Hepatocyte (in vitro differentiated cells): ENCODE data around the gene UMAD1. TPM values are rescaled to one million over a fixed set of nuclear protein-coding genes. Genes with fewer than 3 reads are reported as not detected.

ENCODE experiments used
- DNase-seq: peaks from one replicate; pipeline ENCODE4 v3.0.0-alpha.2; 2016; ENCODE audit warnings: low spot score
- H2AFZ ChIP-seq: fragments of 200-600 bp; sonication (generic); 2 replicates; pipeline ENCODE4 v1.6.0; 2016; ENCODE audit warnings: antibody characterized with exemption, mild to moderate bottlenecking
- H3K27ac ChIP-seq: fragments of 200-600 bp; sonication (generic); 2 replicates; pipeline ENCODE4 v1.5.1; 2016; ENCODE audit warnings: mild to moderate bottlenecking
- H3K27me3 ChIP-seq: fragments of 200-600 bp; sonication (generic); 2 replicates; pipeline ENCODE4 v1.6.1; 2016
- H3K36me3 ChIP-seq: fragments of 200-600 bp; sonication (generic); replicated peaks from 2 replicates; pipeline ENCODE4 v1.5.1; 2016; ENCODE audit warnings: low read depth; ENCODE audit not compliant: insufficient read depth
- H3K4me1 ChIP-seq: fragments of 200-600 bp; sonication (generic); 2 replicates; pipeline ENCODE4 v1.5.1; 2016; ENCODE audit warnings: mild to moderate bottlenecking, moderate library complexity; ENCODE audit not compliant: insufficient read depth
- H3K4me2 ChIP-seq: fragments of 200-600 bp; sonication (generic); 2 replicates; pipeline ENCODE4 v1.6.0; 2016
- H3K4me3 ChIP-seq: fragments of 200-600 bp; sonication (generic); 2 replicates; pipeline ENCODE4 v1.5.1; 2016; ENCODE audit warnings: mild to moderate bottlenecking
- H3K79me2 ChIP-seq: fragments of 200-600 bp; sonication (generic); 2 replicates; pipeline ENCODE4 v1.6.0; 2017; ENCODE audit warnings: mild to moderate bottlenecking
- H3K9me2 ChIP-seq: fragments of 200-600 bp; sonication (generic); replicated peaks from 2 replicates; pipeline ENCODE4 v1.6.0; 2017; ENCODE audit warnings: mild to moderate bottlenecking; ENCODE audit not compliant: insufficient read depth
- H3K9me3 ChIP-seq: fragments of 200-600 bp; sonication (generic); 2 replicates; pipeline ENCODE4 v1.5.1; 2016; ENCODE audit warnings: low read depth, mild to moderate bottlenecking
- H4K20me1 ChIP-seq: fragments of 200-600 bp; sonication (generic); 2 replicates; pipeline ENCODE4 v1.6.0; 2016; ENCODE audit warnings: mild to moderate bottlenecking; ENCODE audit not compliant: insufficient read depth, poor library complexity, severe bottlenecking
- EZH2 ChIP-seq: fragments of 200-600 bp; sonication (generic); IDR thresholded peaks from 2 replicates; pipeline ENCODE4 v1.6.1; 2016; ENCODE audit warnings: antibody characterized with exemption, mild to moderate bottlenecking, borderline replicate concordance
- EZH2phosphoT487 ChIP-seq: fragments of 200-600 bp; sonication (generic); IDR thresholded peaks from one replicate; pipeline ENCODE4 v1.6.1; 2018; ENCODE audit warnings: antibody characterized with exemption, mild to moderate bottlenecking, low read depth, moderate library complexity; ENCODE audit not compliant: unreplicated experiment, severe bottlenecking
- WGBS: methylation state at CpG from one replicate; pipeline ENCODE4 v1.1.6; 2016; ENCODE audit warnings: low lambda C conversion rate; ENCODE audit errors: missing lambda C conversion rate; 5-methylcytosine and 5-hydroxymethylcytosine counted together
- polyA plus RNA-seq: library from polyadenylated mRNA; unstranded; fragments of >200 nt; fragmentation: Nextera tagmentation; extraction: Ambion mirVana; gene quantifications from 2 replicates; pipeline ENCODE4 v1.2.1, GENCODE V29; 2016
- total RNA-seq: library from RNA; depleted of rRNA; stranded (reverse); fragments of >200 nt; gene quantifications from 2 replicates; pipeline ENCODE4 v1.2.3, GENCODE V29; 2014
- TF ChIP-seq, protein P1 (sequence below): fragments of 200-600 bp; sonication (generic); IDR thresholded peaks from 2 replicates; pipeline ENCODE4 v1.5.1; 2016; ENCODE audit warnings: antibody characterized with exemption, mild to moderate bottlenecking; ENCODE audit not compliant: poor library complexity

UMAD1 gene
- total and polyA plus RNA-seq, 2 experiments from 2014 or later, result 15.7 to 29.0 TPM

DNA sequence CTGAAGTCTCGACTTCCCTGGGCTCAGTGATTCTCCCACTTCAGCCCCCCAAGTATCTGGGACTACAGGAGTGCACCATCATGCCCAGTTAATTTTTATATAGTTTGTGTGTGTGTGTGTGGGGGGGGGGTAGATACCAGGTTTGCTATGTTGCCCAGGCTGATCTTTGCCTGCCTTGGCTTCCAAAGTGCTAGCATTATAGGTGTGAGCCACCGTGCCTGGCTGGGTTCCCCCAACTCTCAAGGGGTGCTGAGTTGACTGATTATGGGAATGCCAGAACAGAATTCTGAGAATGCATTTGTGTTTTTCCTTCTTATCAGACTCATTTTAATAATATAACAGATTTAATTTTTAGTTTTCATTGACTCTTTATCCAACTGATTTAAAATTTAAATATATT is 58.4 kb downstream of the UMAD1 start:
- H3K9me3 ChIP-seq, result no peaks in the 10 kb centered on the region
- no peaks in the 10 kb centered on the region for H4K20me1 ChIP-seq
- peaks cover 10% of the 10 kb centered on the region for H3K79me2 ChIP-seq
- 94% methylated on average over 2 of the region's 2 CpGs for WGBS
- TF ChIP-seq, protein P1, sequence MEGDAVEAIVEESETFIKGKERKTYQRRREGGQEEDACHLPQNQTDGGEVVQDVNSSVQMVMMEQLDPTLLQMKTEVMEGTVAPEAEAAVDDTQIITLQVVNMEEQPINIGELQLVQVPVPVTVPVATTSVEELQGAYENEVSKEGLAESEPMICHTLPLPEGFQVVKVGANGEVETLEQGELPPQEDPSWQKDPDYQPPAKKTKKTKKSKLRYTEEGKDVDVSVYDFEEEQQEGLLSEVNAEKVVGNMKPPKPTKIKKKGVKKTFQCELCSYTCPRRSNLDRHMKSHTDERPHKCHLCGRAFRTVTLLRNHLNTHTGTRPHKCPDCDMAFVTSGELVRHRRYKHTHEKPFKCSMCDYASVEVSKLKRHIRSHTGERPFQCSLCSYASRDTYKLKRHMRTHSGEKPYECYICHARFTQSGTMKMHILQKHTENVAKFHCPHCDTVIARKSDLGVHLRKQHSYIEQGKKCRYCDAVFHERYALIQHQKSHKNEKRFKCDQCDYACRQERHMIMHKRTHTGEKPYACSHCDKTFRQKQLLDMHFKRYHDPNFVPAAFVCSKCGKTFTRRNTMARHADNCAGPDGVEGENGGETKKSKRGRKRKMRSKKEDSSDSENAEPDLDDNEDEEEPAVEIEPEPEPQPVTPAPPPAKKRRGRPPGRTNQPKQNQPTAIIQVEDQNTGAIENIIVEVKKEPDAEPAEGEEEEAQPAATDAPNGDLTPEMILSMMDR, result no peak
- TF ChIP-seq EZH2, result no peak
- TF ChIP-seq EZH2phosphoT487, result no peak
- H3K4me1 ChIP-seq, result peaks cover 14% of the 10 kb centered on the region
- H3K9me2 ChIP-seq, result no peaks in the 10 kb centered on the region
- H3K36me3 ChIP-seq, result no peaks in the 10 kb centered on the region
- no peak for DNase-seq
- H3K27ac ChIP-seq, result no peak overlapping the region
- no peak overlapping the region for H2AFZ ChIP-seq
- H3K4me2 ChIP-seq, result no peak overlapping the region
- H3K4me3 ChIP-seq, result no peak overlapping the region
- H3K27me3 ChIP-seq, result no peaks in the 10 kb centered on the region

GRCh38 chr7:7699380-7699779 is 58.8 kb downstream of the UMAD1 start:
- H3K79me2 ChIP-seq, result peaks cover 10% of the 10 kb centered on the region
- DNase-seq, result no peak
- no peaks in the 10 kb centered on the region for H3K9me2 ChIP-seq
- no peaks in the 10 kb centered on the region for H3K9me3 ChIP-seq
- no peak overlapping the region for H3K27ac ChIP-seq
- H2AFZ ChIP-seq, result no peak overlapping the region
- TF ChIP-seq, protein P1, result no peak
- no peak for TF ChIP-seq EZH2
- no peak for TF ChIP-seq EZH2phosphoT487
- no peaks in the 10 kb centered on the region for H4K20me1 ChIP-seq
- no peak overlapping the region for H3K4me3 ChIP-seq
- peaks cover 14% of the 10 kb centered on the region for H3K4me1 ChIP-seq
- H3K4me2 ChIP-seq, result no peak overlapping the region
- no peaks in the 10 kb centered on the region for H3K36me3 ChIP-seq
- no peaks in the 10 kb centered on the region for H3K27me3 ChIP-seq

DNA sequence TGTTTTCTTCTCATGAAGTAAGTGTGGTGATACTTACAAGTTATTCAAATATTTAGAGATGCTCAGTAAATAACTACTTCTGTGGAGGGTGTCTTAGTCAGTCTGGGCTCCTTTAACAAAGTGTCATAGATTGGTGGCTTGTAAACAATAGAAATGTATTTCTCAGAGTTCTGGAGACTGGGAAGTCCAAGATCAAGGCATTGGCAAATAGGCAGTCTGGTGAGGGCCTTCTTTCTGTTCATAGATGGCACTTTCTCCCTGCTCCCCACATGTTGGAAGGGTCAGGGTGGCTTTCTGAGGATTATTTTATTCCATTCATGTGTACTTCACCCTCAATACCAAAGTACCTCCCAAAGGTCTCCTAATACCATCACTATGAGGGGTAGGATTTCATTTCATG is 59.4 kb downstream of the UMAD1 start:
- Histone ChIP-seq H3K4me2 (no peak overlapping the region), H2AFZ (no peak overlapping the region), H4K20me1 (no peaks in the 10 kb centered on the region), H3K36me3 (no peaks in the 10 kb centered on the region), H3K27ac (no peak overlapping the region), H3K4me3 (no peak overlapping the region), H3K27me3 (no peaks in the 10 kb centered on the region), H3K9me2 (no peaks in the 10 kb centered on the region), H3K9me3 (no peaks in the 10 kb centered on the region), H3K79me2 (peaks cover 10% of the 10 kb centered on the region), H3K4me1 (peaks cover 14% of the 10 kb centered on the region)
- TF ChIP-seq, protein P1, result no peak
- TF ChIP-seq EZH2, result no peak
- TF ChIP-seq EZH2phosphoT487, result no peak
- DNase-seq, result no peak

- peaks cover 12% of the 10 kb centered on the region for H3K4me1 ChIP-seq
Observed at GRCh38 chr7:7701527-7701926, 61.0 kb downstream of the UMAD1 start.

More at GRCh38 chr7:7701527-7701926, 61.0 kb downstream of the UMAD1 start:
- 95% methylated on average over 1 of the region's 1 CpG for WGBS
- no peak overlapping the region for H3K27ac ChIP-seq
- DNase-seq, result no peak
- H3K36me3 ChIP-seq, result no peaks in the 10 kb centered on the region
- H3K27me3 ChIP-seq, result no peaks in the 10 kb centered on the region
- H3K4me3 ChIP-seq, result no peak overlapping the region
- no peaks in the 10 kb centered on the region for H3K9me3 ChIP-seq
- no peak overlapping the region for H3K4me2 ChIP-seq
- H3K79me2 ChIP-seq, result peaks cover 10% of the 10 kb centered on the region
- H4K20me1 ChIP-seq, result no peaks in the 10 kb centered on the region
- TF ChIP-seq, protein P1, result no peak
- TF ChIP-seq EZH2 (no peak), EZH2phosphoT487 (no peak)
- no peak overlapping the region for H2AFZ ChIP-seq
- H3K9me2 ChIP-seq, result no peaks in the 10 kb centered on the region
